Suprapubic skin (tissue), 4 donors: ENCODE measurements around the gene SLC26A4. TPM values are rescaled to one million over a fixed set of nuclear protein-coding genes. Genes with fewer than 3 reads are reported as not detected.

Source experiments
- DNase-seq, 2 donors: peaks; one replicate each; pipeline ENCODE4 v3.0.0-alpha.2; 2019; ENCODE audit warnings: low spot score in 2 of 2
- H3K27ac ChIP-seq: fragments of 200-600 bp; sonication (generic); one replicate; pipeline ENCODE4 v1.5.1; 2019
- H3K27me3 ChIP-seq: fragments of 200-600 bp; sonication (generic); one replicate; pipeline ENCODE4 v1.5.1; 2019
- H3K36me3 ChIP-seq: fragments of 200-600 bp; sonication (generic); one replicate; pipeline ENCODE4 v1.5.1; 2019
- H3K4me1 ChIP-seq: fragments of 200-600 bp; sonication (generic); one replicate; pipeline ENCODE4 v1.5.1; 2019
- H3K4me3 ChIP-seq: fragments of 200-600 bp; sonication (generic); one replicate; pipeline ENCODE4 v1.5.1; 2019; ENCODE audit warnings: mild to moderate bottlenecking
- H3K9me3 ChIP-seq: fragments of 200-600 bp; sonication (generic); one replicate; pipeline ENCODE4 v1.5.1; 2019
- EP300 ChIP-seq: sonication (generic); formaldehyde crosslinking; IDR thresholded peaks from one replicate; pipeline ENCODE4 v1.6.1; 2017; ENCODE audit warnings: antibody characterized with exemption
- POLR2A ChIP-seq, 2 donors: fragments of 450-650 bp; IDR thresholded peaks; one replicate each; pipeline ENCODE4 v1.6.1; 2017; ENCODE audit warnings: antibody characterized with exemption in 2 of 2, mild to moderate bottlenecking in 2 of 2, moderate library complexity in 2 of 2
- POLR2AphosphoS5 ChIP-seq, 3 donors: sonication (generic); formaldehyde crosslinking; IDR thresholded peaks; one replicate each; pipeline ENCODE4 v1.6.1; 2017; ENCODE audit warnings: antibody characterized with exemption in 3 of 3
- WGBS: methylation state at CpG from one replicate; pipeline ENCODE4 v1.1.5; 2018; 5-methylcytosine and 5-hydroxymethylcytosine counted together
- total RNA-seq, 4 donors: library from RNA; depleted of rRNA; stranded (reverse); fragments of >200 nt; gene quantifications; one replicate each; pipeline ENCODE4 v1.1.0, GENCODE V29; 2016
- TF ChIP-seq, protein P1 (sequence below), 2 donors: fragments of 200-600 bp in 1 of 2; fragments of 450-650 bp in 1 of 2; sonication (generic) in 1 of 2; IDR thresholded peaks; one replicate each; pipeline ENCODE4 v1.5.1; 2016 to 2019; ENCODE audit warnings: antibody characterized with exemption in 2 of 2, mild to moderate bottlenecking in 1 of 2, moderate library complexity in 1 of 2

Gene SLC26A4
- total RNA-seq, 4 donors from 2014 or later = 0.13 to 0.26 (median 0.24) TPM; not detected in 1

- TF ChIP-seq POLR2A (IDR thresholded peaks at IDR 0.05) = no peak
- TF ChIP-seq POLR2AphosphoS5 (IDR thresholded peaks at IDR 0.05) = no peak
- TF ChIP-seq, protein P1, sequence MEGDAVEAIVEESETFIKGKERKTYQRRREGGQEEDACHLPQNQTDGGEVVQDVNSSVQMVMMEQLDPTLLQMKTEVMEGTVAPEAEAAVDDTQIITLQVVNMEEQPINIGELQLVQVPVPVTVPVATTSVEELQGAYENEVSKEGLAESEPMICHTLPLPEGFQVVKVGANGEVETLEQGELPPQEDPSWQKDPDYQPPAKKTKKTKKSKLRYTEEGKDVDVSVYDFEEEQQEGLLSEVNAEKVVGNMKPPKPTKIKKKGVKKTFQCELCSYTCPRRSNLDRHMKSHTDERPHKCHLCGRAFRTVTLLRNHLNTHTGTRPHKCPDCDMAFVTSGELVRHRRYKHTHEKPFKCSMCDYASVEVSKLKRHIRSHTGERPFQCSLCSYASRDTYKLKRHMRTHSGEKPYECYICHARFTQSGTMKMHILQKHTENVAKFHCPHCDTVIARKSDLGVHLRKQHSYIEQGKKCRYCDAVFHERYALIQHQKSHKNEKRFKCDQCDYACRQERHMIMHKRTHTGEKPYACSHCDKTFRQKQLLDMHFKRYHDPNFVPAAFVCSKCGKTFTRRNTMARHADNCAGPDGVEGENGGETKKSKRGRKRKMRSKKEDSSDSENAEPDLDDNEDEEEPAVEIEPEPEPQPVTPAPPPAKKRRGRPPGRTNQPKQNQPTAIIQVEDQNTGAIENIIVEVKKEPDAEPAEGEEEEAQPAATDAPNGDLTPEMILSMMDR (IDR thresholded peaks at IDR 0.05) = no peak
- TF ChIP-seq EP300 = no peak
- 93% methylated on average over 5 of the region's 5 CpGs for WGBS
- Histone ChIP-seq H3K36me3 (no peaks in the 10 kb centered on the region), H3K4me1 (no peaks in the 10 kb centered on the region), H3K27me3 (no peaks in the 10 kb centered on the region), H3K27ac (no peak overlapping the region), H3K9me3 (no peaks in the 10 kb centered on the region), H3K4me3 (no peak overlapping the region)
- DNase-seq = no peak
Observed at GRCh38 chr7:107686816-107687387, 26.3 kb downstream of the SLC26A4 start.

DNA sequence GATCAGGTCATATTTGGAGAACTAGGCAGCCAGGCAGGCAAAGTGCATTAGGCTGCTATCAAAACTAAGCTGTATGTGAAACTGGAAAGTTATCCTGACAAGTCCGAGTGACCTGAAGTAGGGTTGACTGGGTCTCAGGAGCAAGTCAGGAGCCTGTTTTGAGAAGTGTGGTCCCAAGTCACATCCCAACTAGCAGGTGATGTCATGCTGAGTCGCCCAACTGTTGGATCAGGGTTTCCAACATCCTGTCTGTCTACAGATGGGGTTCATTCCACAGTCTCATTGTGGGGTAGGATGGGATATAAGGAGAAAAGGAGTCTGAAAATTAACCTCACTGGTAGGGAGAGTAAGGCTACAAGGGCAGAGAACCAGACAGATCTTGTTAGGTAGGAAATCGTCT lies 27.0 kb downstream of the SLC26A4 start:
- Histone ChIP-seq H3K27me3 (no peaks in the 10 kb centered on the region), H3K27ac (no peak overlapping the region), H3K4me3 (no peak overlapping the region), H3K36me3 (no peaks in the 10 kb centered on the region), H3K9me3 (no peaks in the 10 kb centered on the region), H3K4me1 (no peaks in the 10 kb centered on the region)
- WGBS = 85% methylated on average over 3 of the region's 3 CpGs
- no peak for DNase-seq
- TF ChIP-seq, protein P1 (IDR thresholded peaks at IDR 0.05) = no peak
- TF ChIP-seq EP300 (no peak), POLR2AphosphoS5 (IDR thresholded peaks at IDR 0.05) (no peak), POLR2A (IDR thresholded peaks at IDR 0.05) (no peak)

- no peak for DNase-seq
- no peaks in the 10 kb centered on the region for H3K27me3 ChIP-seq
- WGBS = 89% methylated on average over 2 of the region's 2 CpGs
- H3K4me3 ChIP-seq = no peak overlapping the region
- no peak overlapping the region for H3K27ac ChIP-seq
- H3K4me1 ChIP-seq = peaks cover 9% of the 10 kb centered on the region
- H3K9me3 ChIP-seq = no peaks in the 10 kb centered on the region
- H3K36me3 ChIP-seq = no peaks in the 10 kb centered on the region
- TF ChIP-seq, protein P1 (IDR thresholded peaks at IDR 0.05) = no peak
- no peak for TF ChIP-seq POLR2A (IDR thresholded peaks at IDR 0.05)
- no peak for TF ChIP-seq POLR2AphosphoS5 (IDR thresholded peaks at IDR 0.05)
- no peak for TF ChIP-seq EP300
Observed at GRCh38 chr7:107689553-107689952, 28.9 kb downstream of the SLC26A4 start.

GRCh38 chr7:107690084-107690483 lies 29.5 kb downstream of the SLC26A4 start:
- H3K27ac ChIP-seq = no peak overlapping the region
- no peak overlapping the region for H3K4me3 ChIP-seq
- no peak for DNase-seq
- no peak for TF ChIP-seq POLR2A (IDR thresholded peaks at IDR 0.05)
- no peak for TF ChIP-seq EP300
- TF ChIP-seq, protein P1 (IDR thresholded peaks at IDR 0.05) = no peak
- TF ChIP-seq POLR2AphosphoS5 (IDR thresholded peaks at IDR 0.05) = no peak
- H3K27me3 ChIP-seq = no peaks in the 10 kb centered on the region
- peaks cover 9% of the 10 kb centered on the region for H3K4me1 ChIP-seq
- H3K36me3 ChIP-seq = no peaks in the 10 kb centered on the region
- no peaks in the 10 kb centered on the region for H3K9me3 ChIP-seq
- WGBS = 85% methylated on average over 7 of the region's 7 CpGs

DNA sequence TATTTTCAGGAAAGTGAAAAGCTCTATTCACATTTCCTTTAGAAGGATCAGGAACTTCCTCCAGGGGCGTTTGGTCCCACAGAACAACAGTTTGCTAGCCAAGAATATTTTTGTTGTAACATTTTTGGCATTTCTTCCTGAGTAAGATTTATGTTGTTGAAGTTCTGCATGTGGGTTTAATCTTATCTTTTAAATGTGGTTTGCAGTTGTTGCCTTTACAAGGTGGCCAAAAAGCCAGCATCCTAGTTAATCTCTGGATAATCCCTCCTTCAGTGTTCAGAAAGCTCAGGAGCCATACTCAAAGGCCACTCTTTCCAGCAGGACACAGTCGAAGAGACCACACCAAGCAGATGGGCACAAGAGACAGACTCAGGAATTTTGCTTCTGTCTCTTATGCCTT lies 30.0 kb downstream of the SLC26A4 start:
- no peaks in the 10 kb centered on the region for H3K36me3 ChIP-seq
- no peak for TF ChIP-seq POLR2A (IDR thresholded peaks at IDR 0.05)
- TF ChIP-seq, protein P1 (IDR thresholded peaks at IDR 0.05) = no peak
- TF ChIP-seq EP300 = no peak
- TF ChIP-seq POLR2AphosphoS5 (IDR thresholded peaks at IDR 0.05) = no peak

More for the DNA sequence above, 30.0 kb downstream of the SLC26A4 start:
- Histone ChIP-seq H3K27ac (no peak overlapping the region), H3K27me3 (no peaks in the 10 kb centered on the region), H3K4me1 (peaks cover 9% of the 10 kb centered on the region), H3K4me3 (no peak overlapping the region), H3K9me3 (no peaks in the 10 kb centered on the region)
- no peak for DNase-seq
- 14% methylated on average over 2 of the region's 2 CpGs for WGBS
